ENCODE data around the gene HMGN4. TPM values are rescaled to one million over a fixed set of nuclear protein-coding genes. Genes with fewer than 3 reads are reported as not detected.

HMGN4 gene
- total RNA-seq, 4 donors from 2014 or later = 27.1 to 43.0 (median 39.2) TPM

- 6 to 7% methylated on average over 31 of the region's 31 CpGs for WGBS, 2 donors
- no peak for DNase-seq (ENCODE audit: low spot score in 2 of 2)
- TF ChIP-seq POLR2A (IDR thresholded peaks at IDR 0.05) (no peak), CTCF (IDR thresholded peaks at IDR 0.05) (no peak)
- intact Hi-C loops (cut with DNase I; ENCODE audit: low total_unique reads) = no loop called here
- H3K4me3 ChIP-seq (ENCODE audit: low read depth, poor library complexity, severe bottlenecking) = no peak overlapping the region
These were observed 39.0 kb downstream of the HMGN4 start for GRCh38 chr6:26576929-26577719.

GRCh38 chr6:26577720-26578072 lies 39.5 kb downstream of the HMGN4 start:
- WGBS, 2 donors = 17 to 21% methylated on average over 17 of the region's 17 CpGs
- no peak for DNase-seq (ENCODE audit: low spot score in 2 of 2)
- no peak overlapping the region for H3K4me3 ChIP-seq (ENCODE audit: low read depth, poor library complexity, severe bottlenecking)
- no peak for TF ChIP-seq CTCF (IDR thresholded peaks at IDR 0.05)
- TF ChIP-seq POLR2A (IDR thresholded peaks at IDR 0.05) = no peak
- intact Hi-C loops (cut with DNase I; ENCODE audit: low total_unique reads) = no loop called here

- 85 to 86% methylated on average over 6 of the region's 6 CpGs for WGBS, 2 donors
These were observed 40.1 kb downstream of the HMGN4 start for GRCh38 chr6:26578279-26578678.

DNA sequence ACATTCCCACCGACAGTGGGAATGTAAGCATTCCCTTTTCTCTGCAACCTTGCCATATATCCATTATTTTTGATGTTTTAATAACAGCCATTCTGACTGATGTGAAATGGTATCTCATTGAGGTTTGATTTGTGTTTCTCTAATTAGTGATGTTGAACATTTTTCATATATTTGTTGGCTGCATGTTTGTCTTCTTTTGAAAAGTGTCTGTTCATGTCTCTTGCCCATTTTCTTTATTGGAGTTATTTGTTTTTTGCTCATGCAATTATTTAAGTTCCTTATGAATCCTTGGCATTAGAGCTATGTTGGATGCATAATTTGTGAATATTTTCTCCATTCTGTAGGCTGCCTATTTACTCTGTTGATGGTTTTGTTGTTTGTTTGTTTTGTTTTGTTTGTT lies 40.6 kb downstream of the HMGN4 start:
- intact Hi-C loops (cut with DNase I; ENCODE audit: low total_unique reads) = no loop called here
- no peak overlapping the region for H3K4me3 ChIP-seq (ENCODE audit: low read depth, poor library complexity, severe bottlenecking)
- TF ChIP-seq POLR2A (IDR thresholded peaks at IDR 0.05) (no peak), CTCF (IDR thresholded peaks at IDR 0.05) (no peak)
- WGBS, 2 donors = 76 to 89% methylated on average over 1 of the region's 1 CpG
- DNase-seq (ENCODE audit: low spot score in 2 of 2) = no peak

More at GRCh38 chr6:26578279-26578678, 40.1 kb downstream of the HMGN4 start:
- DNase-seq (ENCODE audit: low spot score in 2 of 2) = no peak
- H3K4me3 ChIP-seq (ENCODE audit: low read depth, poor library complexity, severe bottlenecking) = no peak overlapping the region
- no peak for TF ChIP-seq POLR2A (IDR thresholded peaks at IDR 0.05)
- no peak for TF ChIP-seq CTCF (IDR thresholded peaks at IDR 0.05)
- intact Hi-C loops (cut with DNase I; ENCODE audit: low total_unique reads) = no loop called here

GRCh38 chr6:26581164-26581915 lies 43.2 kb downstream of the HMGN4 start:
- intact Hi-C loops (cut with DNase I; ENCODE audit: low total_unique reads) = loop anchor here (5.0 kb wide), 1 partner anchor 936 kb away; no protein-coding TSS in a partner anchor
- DNase-seq (ENCODE audit: low spot score in 2 of 2) = no peak
- 61 to 65% methylated on average over 4 of the region's 4 CpGs for whole genome bisulfite sequencing, 2 donors
- no peak overlapping the region for H3K4me3 ChIP-seq (ENCODE audit: low read depth, poor library complexity, severe bottlenecking)
- TF ChIP-seq CTCF (IDR thresholded peaks at IDR 0.05) = no peak
- TF ChIP-seq POLR2A (IDR thresholded peaks at IDR 0.05) = no peak
